ENCODE measurements around the gene CILP. TPM values are rescaled to one million over a fixed set of nuclear protein-coding genes. Genes with fewer than 3 reads are reported as not detected.
A peak's percentile ranks its signal among the peaks of the same experiment; 100 is the strongest.

CILP gene
- total RNA-seq, 4 donors from 2014 or later = 5.4 to 49.9 (median 41.6) TPM

GRCh38 chr15:65249641-65250040 is 38.4 kb upstream of the CILP start:
- peaks cover 0 to 4% of the 10 kb centered on the region in 2 donors for H3K4me1 ChIP-seq
- H3K27ac ChIP-seq = no peak overlapping the region
- no peaks in the 10 kb centered on the region for H3K9me3 ChIP-seq
- no peak overlapping the region for H3K4me3 ChIP-seq
- TF ChIP-seq CTCF (IDR thresholded peaks at IDR 0.05 in 4 of 5, conservative IDR thresholded peaks at IDR 0.05 in 1 of 5) (no peak), POLR2A (IDR thresholded peaks at IDR 0.05) (no peak)
- in situ Hi-C loops (cut with MboI; ENCODE audit: low sequenced_read_pairs in 4 of 4) = loop anchor here in 1 of 4 donors (25.0 kb wide), 1 partner anchor 212 kb away; the partner anchor contains the start of genes MTFMT and SLC51B
- H3K36me3 ChIP-seq = no peaks in the 10 kb centered on the region
- ATAC-seq (no peak), DNase-seq (no peak)
- H3K27me3 ChIP-seq = no peaks in the 10 kb centered on the region
- intact Hi-C loops (cut with DNase I; ENCODE audit: low total_unique reads) = no loop called here

- intact Hi-C loops (cut with DNase I; ENCODE audit: low total_unique reads) = no loop called here
- TF ChIP-seq CTCF (IDR thresholded peaks at IDR 0.05 in 4 of 5, conservative IDR thresholded peaks at IDR 0.05 in 1 of 5) = no peak
- no peak for TF ChIP-seq POLR2A (IDR thresholded peaks at IDR 0.05)
- peaks cover 0 to 4% of the 10 kb centered on the region in 2 donors for H3K4me1 ChIP-seq
- no peak overlapping the region for H3K4me3 ChIP-seq
- in situ Hi-C loops (cut with MboI; ENCODE audit: low sequenced_read_pairs in 4 of 4) = no loop called here
- no peak for ATAC-seq
- no peaks in the 10 kb centered on the region for H3K27me3 ChIP-seq
- no peak overlapping the region for H3K27ac ChIP-seq
- no peaks in the 10 kb centered on the region for H3K9me3 ChIP-seq
- no peaks in the 10 kb centered on the region for H3K36me3 ChIP-seq
- DNase-seq = no peak
Observed at GRCh38 chr15:65248511-65249255, 37.4 kb upstream of the CILP start.

GRCh38 chr15:65246939-65247338 is 35.7 kb upstream of the CILP start:
- Histone ChIP-seq H3K9me3 (no peaks in the 10 kb centered on the region), H3K27me3 (no peaks in the 10 kb centered on the region), H3K36me3 (no peaks in the 10 kb centered on the region), H3K4me3 (no peak overlapping the region), H3K27ac (no peak overlapping the region), H3K4me1 (peaks cover 0 to 4% of the 10 kb centered on the region in 2 donors)
- ATAC-seq (no peak), DNase-seq (no peak)
- in situ Hi-C loops (cut with MboI; ENCODE audit: low sequenced_read_pairs in 4 of 4) (no loop called here), intact Hi-C loops (cut with DNase I; ENCODE audit: low total_unique reads) (no loop called here)
- TF ChIP-seq POLR2A (IDR thresholded peaks at IDR 0.05) (no peak), CTCF (IDR thresholded peaks at IDR 0.05 in 4 of 5, conservative IDR thresholded peaks at IDR 0.05 in 1 of 5) (no peak)

- DNase-seq = no peak
- H3K4me1 ChIP-seq = peaks cover 0 to 4% of the 10 kb centered on the region in 2 donors
- peak in 1 of 2 donors; percentile 24 for ATAC-seq
- peak overlapping the region; percentile 9 to 41 (median 36) for H3K27ac ChIP-seq
- in situ Hi-C loops (cut with MboI; ENCODE audit: low sequenced_read_pairs in 4 of 4) (no loop called here), intact Hi-C loops (cut with DNase I; ENCODE audit: low total_unique reads) (no loop called here)
- no peaks in the 10 kb centered on the region for H3K9me3 ChIP-seq
- no peaks in the 10 kb centered on the region for H3K27me3 ChIP-seq
- no peak overlapping the region for H3K4me3 ChIP-seq
- TF ChIP-seq CTCF (IDR thresholded peaks at IDR 0.05 in 4 of 5, conservative IDR thresholded peaks at IDR 0.05 in 1 of 5) = no peak
- TF ChIP-seq POLR2A (IDR thresholded peaks at IDR 0.05) = no peak
- no peaks in the 10 kb centered on the region for H3K36me3 ChIP-seq
Observed at GRCh38 chr15:65246026-65246714, 34.9 kb upstream of the CILP start.

Measured in gastrocnemius medialis (tissue), 4 donors.